Measurements from ENCODE around the gene DMRT1.
"Not testable (repeated sequence)": the region's sequence is repeated elsewhere in the genome, so short reads cannot be mapped to it uniquely, and the experiment has no call there.

Gene DMRT1

GRCh38 chr9:818958-819357 lies 22.5 kb upstream of the DMRT1 start:
- H3K4me2 ChIP-seq (ENCODE audit: low read length), result no peak overlapping the region
- no peaks in the 10 kb centered on the region for H3K36me3 ChIP-seq (ENCODE audit: insufficient read depth, low read length)
- no peak overlapping the region for H3K9ac ChIP-seq (ENCODE audit: low read depth, low read length)
- no peak overlapping the region for H3K4me3 ChIP-seq (ENCODE audit: low read length)
- no peaks in the 10 kb centered on the region for H3K4me1 ChIP-seq (ENCODE audit: control insufficient read depth, insufficient read depth, low read length)
- peaks cover 4% of the 10 kb centered on the region for H3K27me3 ChIP-seq (ENCODE audit: control insufficient read depth, insufficient read depth, low read length)
- H3K9me3 ChIP-seq (replicated peaks; ENCODE audit: low read length), result no peaks in the 10 kb centered on the region

- Histone ChIP-seq H3K4me3 (ENCODE audit: low read length) (no peak overlapping the region), H3K36me3 (ENCODE audit: insufficient read depth, low read length) (no peaks in the 10 kb centered on the region), H3K9ac (ENCODE audit: low read depth, low read length) (no peak overlapping the region), H3K4me1 (ENCODE audit: control insufficient read depth, insufficient read depth, low read length) (no peaks in the 10 kb centered on the region), H3K27me3 (ENCODE audit: control insufficient read depth, insufficient read depth, low read length) (no peaks in the 10 kb centered on the region), H3K4me2 (ENCODE audit: low read length) (no peak overlapping the region), H3K9me3 (replicated peaks; ENCODE audit: low read length) (no peaks in the 10 kb centered on the region)
Measured at GRCh38 chr9:826500-827280, 14.8 kb upstream of the DMRT1 start.

GRCh38 chr9:840343-840742 lies 1.2 kb upstream of the DMRT1 start:
- H3K9me3 ChIP-seq (replicated peaks; ENCODE audit: low read length), result no peaks in the 10 kb centered on the region
- no peak overlapping the region for H3K4me3 ChIP-seq (ENCODE audit: low read length)
- H3K4me1 ChIP-seq (ENCODE audit: control insufficient read depth, insufficient read depth, low read length), result no peaks in the 10 kb centered on the region
- H3K4me2 ChIP-seq (ENCODE audit: low read length), result no peak overlapping the region
- peaks cover 44% of the 10 kb centered on the region for H3K27me3 ChIP-seq (ENCODE audit: control insufficient read depth, insufficient read depth, low read length)
- H3K36me3 ChIP-seq (ENCODE audit: insufficient read depth, low read length), result no peaks in the 10 kb centered on the region
- H3K9ac ChIP-seq (ENCODE audit: low read depth, low read length), result no peak overlapping the region

- Histone ChIP-seq H3K9ac (ENCODE audit: low read depth, low read length) (no peak overlapping the region), H3K4me3 (ENCODE audit: low read length) (no peak overlapping the region), H3K4me1 (ENCODE audit: control insufficient read depth, insufficient read depth, low read length) (no peaks in the 10 kb centered on the region), H3K9me3 (replicated peaks; ENCODE audit: low read length) (no peaks in the 10 kb centered on the region), H3K36me3 (ENCODE audit: insufficient read depth, low read length) (no peaks in the 10 kb centered on the region), H3K27me3 (ENCODE audit: control insufficient read depth, insufficient read depth, low read length) (peaks cover 63% of the 10 kb centered on the region), H3K4me2 (ENCODE audit: low read length) (no peak overlapping the region)
Measured at GRCh38 chr9:842635-843426, 1.3 kb downstream of the DMRT1 start.

- peaks cover 67% of the 10 kb centered on the region for H3K27me3 ChIP-seq (ENCODE audit: control insufficient read depth, insufficient read depth, low read length)
- no peaks in the 10 kb centered on the region for H3K36me3 ChIP-seq (ENCODE audit: insufficient read depth, low read length)
- no peaks in the 10 kb centered on the region for H3K4me1 ChIP-seq (ENCODE audit: control insufficient read depth, insufficient read depth, low read length)
- H3K9me3 ChIP-seq (replicated peaks; ENCODE audit: low read length), result no peaks in the 10 kb centered on the region
- no peak overlapping the region for H3K4me3 ChIP-seq (ENCODE audit: low read length)
- no peak overlapping the region for H3K4me2 ChIP-seq (ENCODE audit: low read length)
- no peak overlapping the region for H3K9ac ChIP-seq (ENCODE audit: low read depth, low read length)
Measured at GRCh38 chr9:843427-843785, 1.9 kb downstream of the DMRT1 start.

- H3K27me3 ChIP-seq (ENCODE audit: control insufficient read depth, insufficient read depth, low read length), result peaks cover 47% of the 10 kb centered on the region
- no peak overlapping the region for H3K4me2 ChIP-seq (ENCODE audit: low read length)
- no peaks in the 10 kb centered on the region for H3K36me3 ChIP-seq (ENCODE audit: insufficient read depth, low read length)
Measured at GRCh38 chr9:846852-847251, 5.4 kb downstream of the DMRT1 start.

GRCh38 chr9:847505-847904 lies 6.0 kb downstream of the DMRT1 start:
- peaks cover 43% of the 10 kb centered on the region for H3K27me3 ChIP-seq (ENCODE audit: control insufficient read depth, insufficient read depth, low read length)
- no peaks in the 10 kb centered on the region for H3K9me3 ChIP-seq (replicated peaks; ENCODE audit: low read length)
- no peaks in the 10 kb centered on the region for H3K4me1 ChIP-seq (ENCODE audit: control insufficient read depth, insufficient read depth, low read length)
- H3K36me3 ChIP-seq (ENCODE audit: insufficient read depth, low read length), result no peaks in the 10 kb centered on the region
- H3K4me2 ChIP-seq (ENCODE audit: low read length), result no peak overlapping the region
- no peak overlapping the region for H3K4me3 ChIP-seq (ENCODE audit: low read length)
- no peak overlapping the region for H3K9ac ChIP-seq (ENCODE audit: low read depth, low read length)

More at GRCh38 chr9:846852-847251, 5.4 kb downstream of the DMRT1 start:
- Histone ChIP-seq H3K9me3 (replicated peaks; ENCODE audit: low read length) (no peaks in the 10 kb centered on the region), H3K4me1 (ENCODE audit: control insufficient read depth, insufficient read depth, low read length) (no peaks in the 10 kb centered on the region), H3K4me3 (ENCODE audit: low read length) (no peak overlapping the region), H3K9ac (ENCODE audit: low read depth, low read length) (no peak overlapping the region)

GRCh38 chr9:849431-849830 lies 7.9 kb downstream of the DMRT1 start:
- Histone ChIP-seq H3K36me3 (ENCODE audit: insufficient read depth, low read length) (no peaks in the 10 kb centered on the region), H3K4me1 (ENCODE audit: control insufficient read depth, insufficient read depth, low read length) (no peaks in the 10 kb centered on the region), H3K9ac (ENCODE audit: low read depth, low read length) (no peak overlapping the region), H3K4me3 (ENCODE audit: low read length) (no peak overlapping the region), H3K9me3 (replicated peaks; ENCODE audit: low read length) (no peaks in the 10 kb centered on the region), H3K4me2 (ENCODE audit: low read length) (no peak overlapping the region), H3K27me3 (ENCODE audit: control insufficient read depth, insufficient read depth, low read length) (peaks cover 24% of the 10 kb centered on the region)

- peaks cover 7% of the 10 kb centered on the region for H3K27me3 ChIP-seq (ENCODE audit: control insufficient read depth, insufficient read depth, low read length)
- no peak overlapping the region for H3K9ac ChIP-seq (ENCODE audit: low read depth, low read length)
- no peaks in the 10 kb centered on the region for H3K4me1 ChIP-seq (ENCODE audit: control insufficient read depth, insufficient read depth, low read length)
- no peak overlapping the region for H3K4me3 ChIP-seq (ENCODE audit: low read length)
- no peak overlapping the region for H3K4me2 ChIP-seq (ENCODE audit: low read length)
- H3K9me3 ChIP-seq (replicated peaks; ENCODE audit: low read length), result no peaks in the 10 kb centered on the region
- no peaks in the 10 kb centered on the region for H3K36me3 ChIP-seq (ENCODE audit: insufficient read depth, low read length)
Measured at GRCh38 chr9:852539-852938, 11.0 kb downstream of the DMRT1 start.

GRCh38 chr9:859251-859650 lies 17.8 kb downstream of the DMRT1 start:
- H3K9ac ChIP-seq (ENCODE audit: low read depth, low read length), result no peak overlapping the region
- no peaks in the 10 kb centered on the region for H3K27me3 ChIP-seq (ENCODE audit: control insufficient read depth, insufficient read depth, low read length)
- H3K4me3 ChIP-seq (ENCODE audit: low read length), result no peak overlapping the region
- H3K36me3 ChIP-seq (ENCODE audit: insufficient read depth, low read length), result no peaks in the 10 kb centered on the region
- H3K9me3 ChIP-seq (replicated peaks; ENCODE audit: low read length), result no peaks in the 10 kb centered on the region
- no peaks in the 10 kb centered on the region for H3K4me1 ChIP-seq (ENCODE audit: control insufficient read depth, insufficient read depth, low read length)
- no peak overlapping the region for H3K4me2 ChIP-seq (ENCODE audit: low read length)

GRCh38 chr9:860706-861105 lies 19.2 kb downstream of the DMRT1 start:
- no peaks in the 10 kb centered on the region for H3K36me3 ChIP-seq (ENCODE audit: insufficient read depth, low read length)
- H3K9ac ChIP-seq (ENCODE audit: low read depth, low read length), result no peak overlapping the region
- H3K27me3 ChIP-seq (ENCODE audit: control insufficient read depth, insufficient read depth, low read length), result no peaks in the 10 kb centered on the region
- H3K9me3 ChIP-seq (replicated peaks; ENCODE audit: low read length), result no peaks in the 10 kb centered on the region
- no peak overlapping the region for H3K4me2 ChIP-seq (ENCODE audit: low read length)
- H3K4me3 ChIP-seq (ENCODE audit: low read length), result no peak overlapping the region
- no peaks in the 10 kb centered on the region for H3K4me1 ChIP-seq (ENCODE audit: control insufficient read depth, insufficient read depth, low read length)

GRCh38 chr9:861525-861924 lies 20.0 kb downstream of the DMRT1 start:
- not testable (repeated sequence) for H3K27me3 ChIP-seq (ENCODE audit: control insufficient read depth, insufficient read depth, low read length); H3K9me3 ChIP-seq (replicated peaks; ENCODE audit: low read length); H3K4me2 ChIP-seq (ENCODE audit: low read length); H3K4me3 ChIP-seq (ENCODE audit: low read length); H3K4me1 ChIP-seq (ENCODE audit: control insufficient read depth, insufficient read depth, low read length); H3K36me3 ChIP-seq (ENCODE audit: insufficient read depth, low read length); H3K9ac ChIP-seq (ENCODE audit: low read depth, low read length)
